ENCODE measurements around the gene OXLD1. TPM values are rescaled to one million over a fixed set of nuclear protein-coding genes. Genes with fewer than 3 reads are reported as not detected.

Gene OXLD1
- 10 to 100 TPM in 3 of 4 donors, 1 to 10 TPM in 1; 3.2 to 56.1 (median 20.3) TPM for total RNA-seq

DNA sequence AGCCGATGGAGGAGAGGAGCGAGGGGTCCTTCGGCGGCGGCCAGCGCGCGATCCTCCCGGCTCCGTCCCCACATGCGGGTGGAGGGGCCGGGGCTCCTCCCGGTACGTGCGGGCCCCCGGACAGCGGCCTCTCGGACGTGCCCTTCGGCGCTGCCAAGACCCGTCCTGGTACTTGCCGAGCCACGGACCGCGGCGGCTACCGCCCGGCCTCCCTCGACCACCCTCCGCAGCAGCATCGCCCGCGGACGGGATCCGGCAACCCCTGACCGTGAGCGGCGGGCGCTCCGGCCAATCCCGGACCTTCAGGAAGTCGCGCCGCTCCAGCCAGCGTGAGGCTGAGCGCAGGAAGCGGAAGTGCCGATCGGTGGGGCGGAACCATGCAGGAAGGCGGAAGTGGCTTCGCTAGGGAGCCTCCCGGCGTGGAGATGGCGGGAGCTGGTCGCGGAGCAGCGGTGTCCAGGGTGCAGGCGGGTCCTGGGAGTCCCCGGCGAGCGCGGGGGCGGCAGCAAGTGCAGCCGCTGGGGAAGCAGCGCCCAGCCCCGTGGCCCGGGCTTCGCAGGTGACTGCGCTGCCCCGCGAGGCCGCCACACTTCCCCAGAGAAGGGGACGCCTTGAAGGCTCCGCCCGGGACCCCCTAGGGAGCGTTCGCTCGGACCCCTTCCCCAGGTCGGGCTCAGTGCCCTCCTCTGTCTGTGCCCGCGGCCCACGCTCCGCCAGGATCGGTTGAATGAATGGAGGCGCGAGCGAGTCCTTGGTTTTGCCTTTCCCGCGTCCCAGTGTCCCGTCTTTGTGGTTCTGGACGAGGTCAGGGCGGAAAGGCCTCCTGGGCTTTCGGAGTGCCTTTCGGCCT is at the start of gene OXLD1, which contains the start of gene CCDC137:
TSS of gene OXLD1 (minus strand) at position 264 of the 850 bp plus-strand sequence. CDS start at position 236, 28 bp downstream.
TSS of gene CCDC137 (plus strand) at position 396 of the 850 bp plus-strand sequence. CDS start at position 426, 30 bp downstream.
- H3K4me1 ChIP-seq = peaks cover 0 to 7% of the 10 kb centered on the region in 2 donors
- H3K36me3 ChIP-seq = no peaks in the 10 kb centered on the region
- no peaks in the 10 kb centered on the region for H3K27me3 ChIP-seq
- H3K27ac ChIP-seq = peak within 1 kb of the TSS; percentile 59 to 92
- TF ChIP-seq CTCF (IDR thresholded peaks at IDR 0.05) = no peak
- peak; percentile 45 to 90 for TF ChIP-seq POLR2A (IDR thresholded peaks at IDR 0.05)
- H3K9me3 ChIP-seq = no peaks in the 10 kb centered on the region
- intact Hi-C loops (cut with DNase I; ENCODE audit: low total_unique reads) = no loop called here
- DNase-seq = peak; percentile 95 to 96
- H3K4me3 ChIP-seq = peak within 1 kb of the TSS; percentile 76 to 96

DNA sequence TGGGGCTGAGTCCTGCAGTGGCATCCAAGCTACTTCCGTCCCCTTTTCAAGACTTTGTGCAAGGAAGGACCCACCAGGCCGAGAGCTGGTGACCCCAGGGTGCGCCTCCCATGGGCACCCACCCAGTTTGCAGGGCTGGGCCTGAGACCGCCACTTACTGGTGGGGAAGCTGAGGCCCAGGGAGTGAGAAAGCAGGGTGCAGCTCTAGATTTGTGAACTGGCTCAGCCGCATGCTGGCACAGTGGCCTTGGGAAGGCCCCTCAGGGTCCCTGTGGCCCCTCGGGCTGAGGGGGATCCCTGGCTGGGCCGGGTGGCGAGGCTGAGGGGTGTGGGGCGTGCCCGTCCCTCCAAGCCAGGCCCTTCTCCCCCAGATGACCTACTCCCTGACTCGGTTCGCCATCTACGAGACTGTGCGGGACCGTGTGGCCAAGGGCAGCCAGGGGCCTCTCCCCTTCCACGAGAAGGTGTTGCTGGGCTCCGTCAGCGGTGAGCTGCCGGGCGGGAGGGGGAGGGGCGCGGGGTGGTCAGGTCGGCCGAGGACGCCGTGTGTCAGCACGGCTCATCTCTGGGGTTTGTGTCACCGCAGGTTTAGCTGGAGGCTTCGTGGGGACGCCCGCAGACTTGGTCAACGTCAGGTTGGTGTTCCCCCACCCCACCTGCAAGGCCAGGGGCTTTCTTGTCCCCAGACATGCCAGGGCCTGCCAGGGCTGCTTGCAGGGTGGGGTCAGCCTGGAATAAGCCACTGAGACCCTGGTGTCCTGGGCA is 48.9 kb upstream of the OXLD1 start:
- H3K4me3 ChIP-seq = no peak overlapping the region
- H3K9me3 ChIP-seq = no peaks in the 10 kb centered on the region
- H3K36me3 ChIP-seq = no peaks in the 10 kb centered on the region
- H3K27me3 ChIP-seq = no peaks in the 10 kb centered on the region
- H3K4me1 ChIP-seq = peaks cover 0 to 14% of the 10 kb centered on the region in 2 donors
- no peak for TF ChIP-seq CTCF (IDR thresholded peaks at IDR 0.05)
- TF ChIP-seq POLR2A (IDR thresholded peaks at IDR 0.05) = no peak
- intact Hi-C loops (cut with DNase I; ENCODE audit: low total_unique reads) = no loop called here
- no peak for DNase-seq
- no peak overlapping the region for H3K27ac ChIP-seq

GRCh38 chr17:81714412-81715106 is 48.2 kb upstream of the OXLD1 start:
- TF ChIP-seq CTCF (IDR thresholded peaks at IDR 0.05) = no peak
- no peak for TF ChIP-seq POLR2A (IDR thresholded peaks at IDR 0.05)
- Histone ChIP-seq H3K9me3 (no peaks in the 10 kb centered on the region), H3K4me3 (no peak overlapping the region), H3K27ac (no peak overlapping the region), H3K4me1 (peaks cover 0 to 14% of the 10 kb centered on the region in 2 donors), H3K36me3 (no peaks in the 10 kb centered on the region), H3K27me3 (no peaks in the 10 kb centered on the region)
- intact Hi-C loops (cut with DNase I; ENCODE audit: low total_unique reads) = no loop called here
- peak in 1 of 2 donors; percentile 16 for DNase-seq

DNA sequence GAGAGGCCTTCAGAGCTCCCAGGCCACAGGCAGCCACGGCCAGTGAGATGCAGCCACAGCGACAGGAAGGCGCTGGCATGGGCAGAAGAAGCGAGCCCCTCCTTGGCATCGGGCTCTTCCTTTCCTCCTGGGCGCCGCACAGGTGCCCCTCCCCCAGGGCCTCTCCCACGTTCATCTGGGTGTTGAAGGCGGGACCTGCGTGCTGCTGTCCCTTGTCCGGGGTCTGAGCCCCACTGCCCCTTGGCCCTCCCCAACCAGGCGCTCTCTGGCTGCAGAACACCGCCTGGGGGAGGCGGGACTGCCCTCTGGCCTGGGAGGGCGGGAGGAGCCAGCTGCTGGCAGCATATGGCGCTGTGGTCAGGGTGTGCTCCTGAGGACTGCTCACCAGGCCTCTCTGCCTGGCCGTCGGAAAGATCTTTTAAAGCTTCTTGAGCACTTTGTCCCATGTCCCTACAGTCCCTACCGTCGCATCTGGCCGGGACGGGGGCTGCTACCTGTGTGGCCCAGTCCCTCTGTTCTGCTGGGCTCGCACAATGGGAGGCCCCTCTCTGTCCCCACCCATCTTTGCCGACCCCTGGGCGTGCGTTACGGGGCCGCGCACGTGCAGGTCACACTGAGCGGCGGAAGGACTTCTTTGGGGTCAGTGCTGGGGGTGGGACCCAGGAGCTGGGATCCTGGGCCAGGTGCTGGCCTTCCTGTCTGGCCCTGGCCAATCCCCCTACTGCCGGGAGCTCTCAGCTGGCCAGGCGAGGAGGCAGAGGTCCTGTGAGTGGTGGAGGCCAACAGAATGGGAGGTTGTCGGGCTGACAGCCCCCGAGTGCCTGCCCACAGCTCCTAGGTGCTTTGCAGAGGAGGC is 47.4 kb upstream of the OXLD1 start:
- Histone ChIP-seq H3K27me3 (no peaks in the 10 kb centered on the region), H3K4me3 (no peak overlapping the region), H3K9me3 (no peaks in the 10 kb centered on the region), H3K27ac (no peak overlapping the region), H3K36me3 (no peaks in the 10 kb centered on the region), H3K4me1 (peaks cover 0 to 14% of the 10 kb centered on the region in 2 donors)
- DNase-seq = peak in 1 of 2 donors; percentile 18
- intact Hi-C loops (cut with DNase I; ENCODE audit: low total_unique reads) = no loop called here
- no peak for TF ChIP-seq POLR2A (IDR thresholded peaks at IDR 0.05)
- no peak for TF ChIP-seq CTCF (IDR thresholded peaks at IDR 0.05)

All from uterus (tissue), 4 donors.